Omental fat pad (tissue), 4 donors: ENCODE data around the gene CUTA. TPM values are rescaled to one million over a fixed set of nuclear protein-coding genes. Genes with fewer than 3 reads are reported as not detected.

ENCODE experiments used
- ATAC-seq: fragments of 150-250 bp; one replicate; pipeline ENCODE4 v1.9.1; 2016; ENCODE audit warnings: mild to moderate bottlenecking, moderate library complexity; ENCODE audit not compliant: low FRiP score
- DNase-seq: peaks from one replicate; pipeline ENCODE4 v3.0.0-alpha.2; 2019; ENCODE audit warnings: low spot score
- total RNA-seq, 4 donors: library from RNA; depleted of rRNA; stranded (reverse); fragments of >200 nt; gene quantifications; one replicate each; pipeline ENCODE4 v1.1.0, GENCODE V29; 2016
- TF ChIP-seq, protein P1 (sequence below), 3 donors: fragments of 450-650 bp; IDR thresholded peaks; one replicate each; pipeline ENCODE4 v1.5.1; 2016 to 2017; ENCODE audit warnings: antibody characterized with exemption in 3 of 3, mild to moderate bottlenecking in 3 of 3, moderate library complexity in 2 of 3

Gene CUTA
- total RNA-seq, 4 donors from 2014 or later = 57.1 to 107 (median 98.1) TPM

GRCh38 chr6:33424855-33425667 is 7.2 kb upstream of the CUTA start:
- DNase-seq = no peak
- ATAC-seq = no peak
- TF ChIP-seq, protein P1, sequence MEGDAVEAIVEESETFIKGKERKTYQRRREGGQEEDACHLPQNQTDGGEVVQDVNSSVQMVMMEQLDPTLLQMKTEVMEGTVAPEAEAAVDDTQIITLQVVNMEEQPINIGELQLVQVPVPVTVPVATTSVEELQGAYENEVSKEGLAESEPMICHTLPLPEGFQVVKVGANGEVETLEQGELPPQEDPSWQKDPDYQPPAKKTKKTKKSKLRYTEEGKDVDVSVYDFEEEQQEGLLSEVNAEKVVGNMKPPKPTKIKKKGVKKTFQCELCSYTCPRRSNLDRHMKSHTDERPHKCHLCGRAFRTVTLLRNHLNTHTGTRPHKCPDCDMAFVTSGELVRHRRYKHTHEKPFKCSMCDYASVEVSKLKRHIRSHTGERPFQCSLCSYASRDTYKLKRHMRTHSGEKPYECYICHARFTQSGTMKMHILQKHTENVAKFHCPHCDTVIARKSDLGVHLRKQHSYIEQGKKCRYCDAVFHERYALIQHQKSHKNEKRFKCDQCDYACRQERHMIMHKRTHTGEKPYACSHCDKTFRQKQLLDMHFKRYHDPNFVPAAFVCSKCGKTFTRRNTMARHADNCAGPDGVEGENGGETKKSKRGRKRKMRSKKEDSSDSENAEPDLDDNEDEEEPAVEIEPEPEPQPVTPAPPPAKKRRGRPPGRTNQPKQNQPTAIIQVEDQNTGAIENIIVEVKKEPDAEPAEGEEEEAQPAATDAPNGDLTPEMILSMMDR (IDR thresholded peaks at IDR 0.05) = no peak

DNA sequence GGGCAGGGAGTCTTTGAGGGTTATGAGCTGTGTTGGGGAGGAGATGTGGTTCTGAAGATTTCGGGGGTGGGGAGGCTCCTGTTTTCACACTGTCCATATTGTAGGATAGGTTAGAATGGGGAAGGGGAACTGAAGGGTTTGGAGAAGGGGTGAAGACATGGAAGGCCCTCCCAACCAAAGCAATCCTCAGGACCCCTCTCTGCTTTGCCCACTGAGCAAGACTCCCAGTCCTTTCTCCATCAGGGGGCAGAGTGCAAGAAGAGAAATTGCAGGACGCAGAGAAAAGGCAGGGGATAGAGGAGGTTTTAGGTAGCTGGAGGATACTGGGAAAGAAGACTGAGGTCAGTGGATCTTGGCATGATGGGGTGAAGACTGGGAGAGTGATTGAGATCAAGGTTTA is 5.9 kb upstream of the CUTA start:
- DNase-seq = no peak
- TF ChIP-seq, protein P1 (IDR thresholded peaks at IDR 0.05) = no peak
- ATAC-seq = no peak

DNA sequence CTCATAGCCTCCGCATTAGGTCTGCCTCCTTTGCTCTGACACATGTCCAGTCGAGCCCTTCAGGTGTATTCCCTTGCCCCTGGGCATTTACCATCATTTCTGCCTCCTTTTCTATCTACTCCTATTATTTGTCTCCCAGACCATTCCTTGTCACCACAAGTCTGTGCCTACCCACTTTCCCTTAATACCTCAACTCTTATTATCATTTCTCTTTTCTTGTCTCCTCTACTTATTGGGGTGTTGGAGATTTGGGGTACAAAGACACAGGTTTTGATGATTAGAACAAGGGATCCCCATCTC is 3.4 kb upstream of the CUTA start:
- DNase-seq (no peak), ATAC-seq (no peak)
- TF ChIP-seq, protein P1 (IDR thresholded peaks at IDR 0.05) = no peak

DNA sequence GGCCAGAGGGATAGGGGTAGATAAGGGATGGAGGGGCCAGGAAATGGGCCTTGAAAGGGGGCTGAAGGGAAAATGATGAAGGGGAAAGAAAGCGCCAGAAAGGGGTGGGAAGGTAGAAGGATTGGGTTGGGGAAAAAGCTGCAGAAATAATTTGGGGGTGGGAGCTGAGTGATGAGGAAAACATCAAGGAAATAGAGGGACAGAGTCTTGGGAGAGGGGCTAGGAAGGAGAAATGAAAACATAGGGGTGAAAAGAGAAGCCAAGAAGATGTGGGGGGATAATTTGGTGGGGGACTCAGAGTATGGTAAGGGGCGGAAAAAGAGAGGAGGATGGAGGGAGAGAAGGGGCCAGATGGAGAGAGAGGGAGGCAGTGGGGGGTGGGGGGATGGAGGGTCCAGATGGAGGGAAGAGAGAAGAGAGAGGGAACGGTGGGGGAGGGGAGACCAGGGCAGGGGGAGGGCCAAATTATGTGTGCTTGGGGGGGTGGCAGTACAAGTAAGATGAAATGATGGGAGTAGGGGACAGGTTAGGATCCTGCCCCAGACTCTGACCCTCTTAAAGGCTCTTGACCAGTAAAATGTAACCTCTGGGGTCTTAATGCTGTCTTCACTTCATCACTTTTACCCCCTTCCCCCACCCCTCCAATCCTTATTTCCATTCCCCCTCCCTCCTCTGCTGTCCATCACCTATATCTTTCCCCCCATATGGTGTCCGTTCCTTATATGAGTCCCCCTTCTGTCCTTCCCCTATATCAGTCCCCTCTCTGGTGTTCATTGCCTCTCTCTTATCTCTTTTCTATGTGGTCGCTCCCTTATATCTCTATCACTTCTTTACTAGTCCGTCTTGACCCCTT is 2.8 kb upstream of the CUTA start:
- TF ChIP-seq, protein P1 (IDR thresholded peaks at IDR 0.05) = no peak
- no peak for ATAC-seq
- DNase-seq = no peak

DNA sequence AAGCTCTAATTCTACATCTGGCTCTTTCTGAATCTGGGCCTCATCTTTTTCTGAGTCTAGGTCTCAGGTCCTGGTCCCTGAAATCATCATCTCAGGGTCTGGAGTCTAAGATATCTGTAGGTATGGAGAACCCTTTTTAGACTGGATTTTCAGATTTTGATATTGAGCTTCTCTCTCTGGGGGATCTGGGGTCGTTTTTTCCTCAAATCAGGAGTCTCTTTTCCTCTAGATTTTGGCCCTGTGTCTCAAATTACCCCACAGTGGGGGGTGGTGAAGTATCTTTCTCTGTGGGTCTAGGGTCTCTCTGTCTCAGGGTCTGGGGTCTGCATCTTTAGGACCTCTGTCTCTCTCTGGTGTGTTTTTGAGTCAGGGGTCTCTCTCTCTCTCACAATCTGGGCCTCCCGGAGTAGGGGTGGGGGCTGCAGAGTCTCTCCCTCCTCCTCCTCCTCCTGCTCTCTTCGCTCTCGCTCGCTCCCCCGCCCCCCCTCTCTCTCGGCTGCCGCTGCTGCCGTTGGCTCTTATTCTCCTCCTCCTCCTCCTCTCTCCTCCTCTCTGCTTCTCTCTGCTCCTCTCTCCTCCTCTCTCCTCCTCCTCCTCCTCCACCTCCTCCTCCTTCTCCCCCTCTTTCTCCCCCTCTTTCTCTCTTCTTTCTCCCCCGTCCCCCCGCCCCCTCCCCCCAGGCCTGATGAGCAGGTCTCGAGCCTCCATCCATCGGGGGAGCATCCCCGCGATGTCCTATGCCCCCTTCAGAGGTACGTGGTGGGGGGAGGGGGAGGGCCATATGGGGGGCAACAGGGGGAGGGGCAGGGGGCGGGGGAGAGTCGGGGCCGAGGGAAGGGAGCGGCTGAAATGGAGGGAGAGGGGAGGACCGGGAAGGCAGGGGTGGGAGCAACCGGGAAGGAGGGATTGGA is 1.9 kb upstream of the CUTA start, which contains the start of gene SYNGAP1:
Gene SYNGAP1 (plus strand): TSS at position 486 of the 911 bp plus-strand sequence. CDS start 200 bp downstream, at position 686.
- TF ChIP-seq, protein P1 (IDR thresholded peaks at IDR 0.05) = no peak
- ATAC-seq (no peak), DNase-seq (no peak)

GRCh38 chr6:33418690-33419291 is 884 bp upstream of the CUTA start:
- TF ChIP-seq, protein P1 (IDR thresholded peaks at IDR 0.05) = no peak
- no peak for DNase-seq
- ATAC-seq = no peak
